HG03354 (cell line): ENCODE data around the gene OR6A2.

Experiments
- ATAC-seq: cut with Tn5 transposase; IDR thresholded peaks from one replicate; pipeline ENCODE4 v1.9.1; 2021; ENCODE audit warnings: mild to moderate bottlenecking; ENCODE audit not compliant: unreplicated experiment, poor library complexity, severe bottlenecking

The OR6A2 gene

DNA sequence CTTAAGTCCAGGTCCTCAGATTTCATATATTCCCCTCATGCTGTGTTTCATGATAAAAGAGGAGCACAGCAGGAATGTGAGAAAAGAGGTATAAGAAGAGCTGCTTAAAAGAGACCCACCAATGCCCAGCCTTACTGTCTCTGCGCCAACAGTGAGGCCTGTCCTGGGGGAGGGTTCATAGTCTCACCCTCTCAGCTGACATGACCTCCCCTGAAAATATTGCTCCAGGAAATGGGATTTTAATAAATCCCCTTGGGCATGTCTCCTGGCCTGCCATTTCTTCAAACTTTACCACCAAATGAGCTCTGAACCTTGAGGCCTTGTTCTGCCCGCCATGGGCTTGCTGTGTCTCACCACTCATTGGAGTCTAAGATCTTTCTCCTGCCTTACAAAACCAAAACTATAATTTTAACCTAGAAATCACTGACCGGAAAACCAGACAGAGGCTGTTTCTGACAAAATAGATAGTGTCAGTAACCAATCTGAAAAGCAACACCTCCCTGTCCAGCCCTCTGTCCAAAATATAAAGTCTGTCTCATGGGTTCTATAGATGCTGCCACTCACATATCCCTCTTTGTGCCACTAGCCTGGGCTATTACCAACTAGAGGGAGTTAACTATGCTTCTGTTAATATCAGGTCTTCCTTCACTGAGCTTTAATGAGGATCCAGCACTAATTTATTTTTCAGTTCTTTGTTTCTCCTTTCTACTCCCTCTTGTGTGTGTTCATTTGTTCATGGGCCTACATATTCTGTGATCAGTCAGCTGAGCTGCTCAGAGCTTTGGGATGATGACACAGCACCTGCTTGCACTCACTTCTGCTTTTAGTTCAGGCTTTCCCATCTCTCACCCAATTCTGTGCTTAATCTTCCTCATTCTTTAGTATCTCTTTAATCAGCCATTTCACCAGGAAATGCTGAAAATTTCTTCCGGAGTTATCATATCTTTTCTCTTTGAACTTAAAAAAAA, 27.3 kb downstream of the OR6A2 start, which contains the start of gene OR2AG2:
OR2AG2 (minus strand) TSS at position 51 of the 968 bp plus-strand sequence. CDS start 3,019 bp downstream, outside the sequence.
- peak; percentile 92 for ATAC-seq

DNA sequence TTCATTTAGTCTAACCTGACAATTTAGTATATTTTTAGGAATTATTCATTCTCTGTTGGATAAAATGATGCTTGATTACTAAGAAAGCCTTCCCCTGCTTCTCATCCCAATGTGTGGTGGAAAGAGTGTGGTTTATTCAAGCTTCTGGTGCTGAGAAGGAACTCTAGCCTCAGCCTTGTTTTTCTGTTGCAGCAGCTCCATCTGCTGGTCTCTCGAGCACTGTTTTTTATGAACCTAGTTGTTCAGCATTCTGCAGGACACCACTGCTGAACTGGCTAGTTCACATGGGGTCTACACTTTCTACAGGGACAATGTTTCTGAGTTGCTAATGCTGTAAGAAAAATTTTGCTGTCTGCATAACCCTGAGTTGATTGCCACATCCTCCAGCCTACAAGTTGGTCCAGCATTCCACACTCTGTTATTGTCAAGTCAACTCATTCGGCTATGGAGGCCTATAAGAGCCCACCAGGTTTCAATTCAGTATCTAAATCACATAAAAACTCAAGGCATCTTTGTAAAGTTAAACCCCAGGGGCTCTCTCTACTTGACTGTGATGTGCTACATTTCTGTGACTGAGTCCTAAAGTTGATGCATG, 42.0 kb downstream of the OR6A2 start:
- peak; percentile 94 for ATAC-seq

DNA sequence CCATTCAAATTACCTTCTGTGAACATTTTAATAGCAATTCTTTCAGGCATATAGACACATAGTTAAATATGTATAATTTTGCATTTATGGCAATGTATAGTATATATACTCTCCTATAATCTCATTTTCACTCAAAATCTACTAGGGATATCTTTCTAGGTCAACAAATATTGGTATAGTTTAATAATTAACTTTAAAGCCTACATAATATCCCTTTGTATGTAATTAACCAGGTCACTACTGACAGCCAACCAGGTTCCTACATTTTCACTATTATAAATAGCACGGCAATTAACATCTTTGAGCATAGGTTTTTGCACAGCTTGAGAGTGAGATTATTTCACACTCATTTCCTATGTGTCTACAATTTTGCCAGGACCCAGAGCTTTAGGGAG, 43.5 kb downstream of the OR6A2 start:
- no peak for ATAC-seq

DNA sequence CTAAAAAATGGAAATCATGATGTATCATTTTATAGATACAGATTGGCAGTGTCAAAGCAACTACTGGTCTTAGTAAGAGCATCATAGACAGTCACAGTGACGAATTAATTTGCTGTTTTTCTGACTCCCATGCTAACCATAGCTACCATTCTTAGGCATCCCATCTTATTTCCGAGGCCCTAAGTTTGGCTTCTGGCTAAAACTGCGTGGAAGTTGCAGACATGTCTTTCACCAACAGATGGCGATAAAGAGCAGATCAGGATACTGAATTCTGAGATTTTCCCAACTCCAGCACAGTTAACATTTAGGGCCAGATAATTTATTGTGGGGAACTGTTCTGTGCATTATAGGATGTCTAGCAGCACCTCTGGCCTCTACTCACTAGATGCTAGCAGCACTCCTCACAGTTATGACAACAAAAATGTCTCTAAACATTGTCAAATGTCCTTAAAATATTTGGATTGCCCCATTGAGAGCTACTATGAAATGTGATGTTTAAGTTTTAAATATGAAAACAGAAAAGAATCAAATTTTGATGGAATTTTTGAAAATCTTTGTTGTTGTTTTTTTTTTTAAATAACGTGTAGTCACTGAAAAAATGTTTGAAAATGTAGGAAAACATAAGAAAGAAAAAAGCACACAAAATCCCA, 44.1 kb downstream of the OR6A2 start:
- ATAC-seq, result no peak

DNA sequence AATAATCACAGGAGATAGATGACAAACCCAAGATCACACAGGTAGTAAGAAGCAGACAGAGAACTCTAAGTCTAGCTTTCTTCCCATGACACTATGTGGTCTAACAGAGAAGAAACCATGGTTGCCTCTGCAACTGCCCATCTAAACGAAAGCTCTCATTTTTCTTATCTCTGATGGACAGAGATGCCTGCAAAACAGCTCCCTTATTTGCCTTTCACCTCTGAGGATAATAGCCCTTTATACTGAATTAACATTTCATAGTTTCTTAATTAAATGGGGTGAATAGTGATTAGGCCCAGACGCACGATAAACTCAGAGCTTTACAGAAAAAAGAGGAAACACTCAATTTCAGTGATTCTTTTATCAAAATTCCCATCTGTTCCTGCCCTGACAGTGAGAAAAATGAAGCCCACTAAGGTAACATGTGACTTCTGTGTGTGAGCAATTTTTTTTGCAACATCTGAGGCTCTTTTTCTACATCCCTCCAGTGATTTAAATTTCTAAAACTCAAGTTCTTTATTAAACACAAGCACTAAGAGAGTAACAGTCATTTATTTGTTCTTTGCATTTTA, 52.3 kb downstream of the OR6A2 start:
- no peak for ATAC-seq

DNA sequence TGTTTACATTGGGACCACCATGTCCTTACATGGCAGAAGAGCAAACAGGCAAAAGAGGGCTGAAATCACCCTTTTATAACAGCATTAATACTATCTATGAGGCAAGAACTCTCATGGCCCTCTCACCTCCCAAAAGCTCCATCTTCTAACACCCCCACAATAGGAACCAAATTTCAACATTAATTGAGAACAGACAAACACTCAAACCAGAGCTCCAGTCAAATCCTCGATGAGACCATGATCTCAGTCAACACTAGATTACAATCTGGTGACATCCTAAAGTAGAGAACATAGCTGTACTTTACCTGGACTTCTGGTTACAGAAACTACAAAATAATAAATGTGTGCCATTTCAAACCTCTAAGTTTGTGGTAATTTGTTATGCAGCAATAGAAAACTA, 52.9 kb downstream of the OR6A2 start:
- ATAC-seq, result no peak

DNA sequence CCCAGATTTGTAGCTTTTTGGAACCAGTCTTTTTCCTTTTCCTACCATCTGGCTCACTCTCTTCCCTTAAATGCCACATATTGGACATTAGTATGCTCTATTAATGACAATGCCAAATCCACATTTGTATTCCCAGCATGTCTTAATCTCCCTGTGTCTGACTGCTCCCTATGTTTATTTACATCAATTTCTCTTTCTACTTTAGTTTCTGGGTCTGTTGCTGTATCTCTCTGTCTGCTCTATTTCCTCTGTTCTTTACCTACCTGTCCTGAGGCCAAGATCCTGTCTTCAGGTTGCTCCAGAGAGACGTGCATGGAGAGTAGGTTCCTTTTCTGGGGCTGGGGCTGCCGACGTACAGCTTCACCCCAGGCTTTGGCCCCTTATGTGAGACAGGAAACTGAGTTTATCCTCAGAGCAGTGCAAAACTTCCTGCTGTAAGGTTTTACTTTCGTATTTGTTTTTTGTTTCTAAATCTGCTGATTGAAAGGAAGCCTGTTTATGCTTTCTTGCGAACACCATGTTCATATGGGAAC, 53.3 kb downstream of the OR6A2 start:
- ATAC-seq, result peak; percentile 86

DNA sequence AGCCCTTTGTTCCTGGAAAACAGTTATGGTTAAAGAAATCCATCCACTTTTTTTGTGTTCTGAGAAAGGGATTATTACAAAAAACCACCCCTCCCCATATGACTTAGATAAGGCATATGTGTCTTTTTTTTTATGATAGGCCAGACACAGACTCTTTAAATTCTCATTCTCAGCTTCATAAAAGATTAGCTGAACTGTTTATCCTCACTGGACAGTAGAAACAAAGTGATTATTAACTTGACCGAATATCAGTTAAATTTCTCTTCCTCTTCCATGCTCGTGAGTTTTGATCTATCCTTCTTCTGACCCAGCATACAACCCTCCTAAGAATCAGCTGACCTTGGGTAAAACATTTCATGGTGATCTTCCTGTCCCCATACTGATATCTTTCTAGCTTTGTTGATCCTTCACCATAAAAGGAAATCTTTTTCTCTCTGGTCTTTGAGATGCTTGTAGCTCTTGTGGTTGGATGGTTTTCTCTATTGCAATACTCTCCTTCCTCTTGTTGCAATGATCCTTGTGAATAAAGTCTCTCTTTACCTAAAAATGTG, 53.9 kb downstream of the OR6A2 start:
- ATAC-seq, result peak; percentile 52

DNA sequence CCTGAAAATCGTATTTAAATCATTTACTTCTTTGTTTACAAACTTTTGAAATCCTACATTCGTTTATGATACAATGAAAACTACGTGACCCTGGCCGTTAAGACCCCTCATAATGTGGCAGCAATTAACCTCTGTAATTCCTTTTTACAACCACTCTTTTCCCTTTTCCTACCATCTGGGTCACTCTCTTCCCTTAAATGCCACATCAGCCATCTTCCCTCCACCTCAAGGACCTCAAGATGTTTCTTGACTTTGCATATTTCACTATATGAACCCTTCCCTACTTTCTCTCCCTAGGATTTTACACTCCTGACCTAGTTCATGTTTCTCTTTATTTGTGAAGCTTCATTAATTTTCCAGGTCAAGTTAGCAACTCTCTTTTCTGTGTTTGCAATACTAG, 54.5 kb downstream of the OR6A2 start:
- ATAC-seq, result no peak

DNA sequence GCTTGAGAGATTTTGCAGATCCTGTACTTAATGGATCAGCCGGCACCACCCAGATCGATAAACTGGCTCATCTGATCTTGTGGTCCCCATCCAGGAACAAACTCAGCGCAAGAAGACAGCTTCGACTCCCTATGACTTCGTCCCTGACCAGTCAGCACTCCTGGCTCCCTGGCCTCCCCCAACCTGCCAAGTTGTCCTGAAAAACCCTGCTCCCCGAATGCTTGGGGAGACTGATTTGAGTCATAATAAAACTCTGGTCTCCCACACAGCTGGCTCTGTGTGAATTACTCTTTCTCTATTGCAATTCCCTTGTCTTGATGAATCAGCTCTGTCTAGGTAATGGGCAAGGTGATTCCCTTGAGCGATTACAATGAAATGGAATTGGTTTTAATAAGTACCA, 57.2 kb downstream of the OR6A2 start:
- ATAC-seq, result no peak
